K562 (cell line): ENCODE data around the gene CA6. TPM values are rescaled to one million over a fixed set of nuclear protein-coding genes. Genes with fewer than 3 reads are reported as not detected.

Source experiments
- ATAC-seq: fragments of 200-7000 bp; cut with Tn5 transposase; 3 replicates; pipeline ENCODE4 v1.9.1; 2020; ENCODE audit warnings: moderate library complexity
- BruUV-seq: library from RNA; stranded (reverse); fragments of 400-500 nt; replicated peaks from 2 replicates; lab custom pipeline; 2021; lab: Mats Ljungman, UMichigan
- CTCF ChIA-PET: fragments of 300-600 bp; formaldehyde crosslinking; extraction: SDS; loops from one replicate; lab custom pipeline; 2021; ENCODE audit warnings: low intra/inter-chr PET ratio; lab: Yijun Ruan, JAX
- POLR2A ChIA-PET: fragments of 300-600, 350-650 bp; sonication (Branson Sonifier 250); formaldehyde crosslinking; extraction: SDS; loops from one replicate; lab custom pipeline; 2021; ENCODE audit warnings: antibody characterized with exemption, inconsistent platforms; lab: Yijun Ruan, JAX
- DNase-seq, 4 experiments: peaks; one replicate each; pipeline versions ENCODE4 v3.0.0 to v3.0.0-alpha.2; 2011 to 2018; ENCODE audit warnings: low spot score in 3 of 4, mixed read lengths in 3 of 4; ENCODE audit errors: extremely low read depth in 1 of 4
- FAIRE-seq: peaks from 2 replicates; lab custom pipeline; 2011; peaks lifted over from hg19 to GRCh38; lab: Jason Lieb, UNC
- H2AFZ ChIP-seq: 2 replicates; pipeline ENCODE4 v1.6.0; 2011; ENCODE audit warnings: low read depth, low read length, control low read depth, inconsistent platforms
- H3K27ac ChIP-seq: fragments of 200-600 bp; 3 replicates; pipeline ENCODE4 v1.8.0; 2011; ENCODE audit warnings: low read depth, mild to moderate bottlenecking, control low read depth, inconsistent platforms, low read length, moderate library complexity, mixed read lengths; ENCODE audit errors: extremely low read depth
- H3K27me3 ChIP-seq, 2 experiments: fragments of 300-600 bp in 1 of 2; 2 replicates in 1 of 2; 3 replicates in 1 of 2; pipeline versions ENCODE4 v1.6.0 to v1.8.0; 2011; ENCODE audit warnings: inconsistent platforms in 2 of 2, low read length in 2 of 2, mild to moderate bottlenecking in 1 of 2, mixed read lengths in 1 of 2, moderate library complexity in 1 of 2; ENCODE audit not compliant: control insufficient read depth in 2 of 2, insufficient read depth in 2 of 2
- H3K36me3 ChIP-seq: fragments of 300-600 bp; 3 replicates; pipeline ENCODE4 v1.8.0; 2011; ENCODE audit warnings: mild to moderate bottlenecking, low read length, inconsistent platforms; ENCODE audit not compliant: control insufficient read depth, insufficient read depth
- H3K4me1 ChIP-seq, 2 experiments: fragments of 200-600 bp in 1 of 2; replicated peaks in 1 of 2; 2 replicates in 1 of 2; 3 replicates in 1 of 2; pipeline versions ENCODE4 v1.5.1 to v1.8.0; 2011; ENCODE audit warnings: inconsistent platforms in 2 of 2, low read length in 2 of 2, mild to moderate bottlenecking in 1 of 2, mixed read lengths in 1 of 2, moderate library complexity in 1 of 2; ENCODE audit not compliant: control insufficient read depth in 2 of 2, insufficient read depth in 2 of 2
- H3K4me2 ChIP-seq: 2 replicates; pipeline ENCODE4 v1.6.1; 2011; ENCODE audit warnings: low read length, control low read depth, inconsistent platforms, mixed read lengths; ENCODE audit not compliant: insufficient read depth
- H3K4me3 ChIP-seq: fragments of 200-600 bp; sonication (generic), shearing (Covaris generic); 2 replicates; pipeline ENCODE4 v1.5.1; 2016; ENCODE audit warnings: control low read depth, inconsistent platforms
- H3K79me2 ChIP-seq: fragments of 200-600 bp; 3 replicates; pipeline ENCODE4 v1.8.0; 2011; ENCODE audit warnings: low read length, inconsistent platforms; ENCODE audit not compliant: control insufficient read depth, insufficient read depth
- H3K9ac ChIP-seq, 2 experiments: 2 replicates each; pipeline versions ENCODE4 v1.6.0 to v1.6.1; 2011; ENCODE audit warnings: low read depth in 2 of 2, low read length in 2 of 2, control low read depth in 1 of 2, inconsistent platforms in 1 of 2, mild to moderate bottlenecking in 1 of 2, mixed read lengths in 1 of 2; ENCODE audit not compliant: insufficient read depth in 1 of 2
- H3K9me1 ChIP-seq: one replicate; pipeline ENCODE4 v1.6.0; 2011; ENCODE audit warnings: inconsistent platforms, mild to moderate bottlenecking, low read length, moderate library complexity; ENCODE audit not compliant: control insufficient read depth, insufficient read depth
- H3K9me3 ChIP-seq: replicated peaks from 2 replicates; pipeline ENCODE4 v1.5.1; 2011; ENCODE audit warnings: low read depth, low read length, inconsistent platforms; ENCODE audit not compliant: control insufficient read depth, insufficient read depth
- H4K20me1 ChIP-seq: replicated peaks from 2 replicates; pipeline ENCODE4 v1.6.1; 2011; ENCODE audit warnings: low read length, inconsistent platforms, mixed read lengths; ENCODE audit not compliant: control insufficient read depth, insufficient read depth
- CAMTA2 ChIP-seq: fragments of 250-450 bp; sonication (Bioruptor Pico); conservative IDR thresholded peaks from 2 replicates; pipeline ENCODE4 v1.5.1; 2022
- ETV1 ChIP-seq: fragments of 450-650 bp; conservative IDR thresholded peaks from 2 replicates; pipeline ENCODE4 v1.6.1; 2016; ENCODE audit warnings: missing genetic modification characterization, control low read depth, low read depth, missing compliant biosample characterization
- EZH2 ChIP-seq: IDR thresholded peaks from 2 replicates; pipeline ENCODE4 v1.6.1; 2012; ENCODE audit warnings: low read depth, mild to moderate bottlenecking, inconsistent platforms, low read length, borderline replicate concordance
- HDAC6 ChIP-seq: IDR thresholded peaks from 2 replicates; pipeline ENCODE4 v1.6.1; 2012; ENCODE audit warnings: low read depth, mild to moderate bottlenecking, control low read depth, inconsistent platforms, low read length, moderate library complexity
- JUNB ChIP-seq: fragments of 450-650 bp; formaldehyde crosslinking; conservative IDR thresholded peaks from 2 replicates; pipeline ENCODE4 v1.4.0; 2020; ENCODE audit warnings: mild to moderate bottlenecking
- MEIS2 ChIP-seq: fragments of 450-650 bp; IDR thresholded peaks from 2 replicates; pipeline ENCODE4 v1.6.1; 2014; ENCODE audit warnings: mild to moderate bottlenecking; ENCODE audit not compliant: partially characterized antibody
- PTBP1 ChIP-seq: fragments of 200-400 bp; formaldehyde crosslinking; IDR thresholded peaks from 2 replicates; pipeline ENCODE4 v1.6.1; 2017; ENCODE audit warnings: low read depth, low read length
- SPI1 ChIP-seq: IDR thresholded peaks from 2 replicates; pipeline ENCODE4 v1.6.1; 2011; ENCODE audit warnings: low read depth, low read length, control low read depth, borderline replicate concordance
- TARDBP ChIP-seq: fragments of 450-650 bp; IDR thresholded peaks from 2 replicates; pipeline ENCODE4 v1.6.1; 2016
- ZNF140 ChIP-seq: fragments of 250-450 bp; sonication (Bioruptor Pico); IDR thresholded peaks from 2 replicates; pipeline ENCODE4 v1.8.0; 2021; ENCODE audit warnings: moderate library complexity, mild to moderate bottlenecking, inconsistent platforms
- ZNF217 ChIP-seq: sonication (generic); formaldehyde crosslinking; IDR thresholded peaks from 2 replicates; pipeline ENCODE4 v1.8.0; 2022; ENCODE audit warnings: mild to moderate bottlenecking, missing genetic modification reagents
- WGBS: fragments of 100-300 bp; shearing (Covaris generic); methylation state at CpG from one replicate; pipeline ENCODE4 v1.1.6; 2016; ENCODE audit warnings: low coverage, mixed read lengths; ENCODE audit not compliant: insufficient coverage; ENCODE audit errors: missing lambda C conversion rate; 5-methylcytosine and 5-hydroxymethylcytosine counted together
- in situ Hi-C: fragments of 300-500 bp; cut with MboI; formaldehyde crosslinking; loops from 4 replicates; pipeline ENCODE4 v1.15.0; 2018; ENCODE audit warnings: inconsistent platforms, mixed read lengths
- intact Hi-C: fragments of 100-400 bp; cut with micrococcal nuclease; formaldehyde crosslinking; loops from 2 replicates; pipeline ENCODE4 v1.14.2; 2022
- polyA plus RNA-seq, 8 experiments: library from polyadenylated mRNA; depleted of rRNA in 4 of 8; stranded (reverse) in 5 of 8; unstranded in 3 of 8; fragments of >200 nt; fragmentation: Nextera tagmentation in 2 of 8; fragmentation: Illumina TruSeq in 1 of 8; extraction: Ambion mirVana in 2 of 8; extraction: Trizol in 1 of 8; gene quantifications; 2 replicates each; pipeline versions ENCODE4 v1.2.1 to v1.2.3, GENCODE V29; 2011 to 2014; ENCODE audit warnings: inconsistent platforms in 1 of 8, missing spikeins in 1 of 8
- total RNA-seq, 7 experiments: library from RNA; depleted of rRNA in 6 of 7; stranded (reverse); fragments of >200 nt in 6 of 7; fragmentation: Illumina TruSeq in 2 of 7; extraction: Trizol in 2 of 7; gene quantifications; 2 replicates each; pipeline versions ENCODE4 v1.2.1 to v1.2.3, GENCODE V29; 2011 to 2021; ENCODE audit warnings: low replicate concordance in 1 of 7
- TF ChIP-seq, protein P1 (sequence below), 2 experiments: IDR thresholded peaks in 1 of 2; conservative IDR thresholded peaks in 1 of 2; 2 replicates each; pipeline ENCODE4 v1.6.1; 2016; ENCODE audit warnings: low read depth in 2 of 2, mild to moderate bottlenecking in 1 of 2, missing compliant biosample characterization in 1 of 2, missing genetic modification characterization in 1 of 2, moderate library complexity in 1 of 2
- TF ChIP-seq, protein P2 (sequence below): fragments of 450-650 bp; IDR thresholded peaks from 2 replicates; pipeline ENCODE4 v1.6.1; 2016

The CA6 gene
- total and polyA plus RNA-seq, 9 of the 15 experiments (the other 6 are each of a cell fraction or from before 2014, with no cell fraction given) = not detected

DNA sequence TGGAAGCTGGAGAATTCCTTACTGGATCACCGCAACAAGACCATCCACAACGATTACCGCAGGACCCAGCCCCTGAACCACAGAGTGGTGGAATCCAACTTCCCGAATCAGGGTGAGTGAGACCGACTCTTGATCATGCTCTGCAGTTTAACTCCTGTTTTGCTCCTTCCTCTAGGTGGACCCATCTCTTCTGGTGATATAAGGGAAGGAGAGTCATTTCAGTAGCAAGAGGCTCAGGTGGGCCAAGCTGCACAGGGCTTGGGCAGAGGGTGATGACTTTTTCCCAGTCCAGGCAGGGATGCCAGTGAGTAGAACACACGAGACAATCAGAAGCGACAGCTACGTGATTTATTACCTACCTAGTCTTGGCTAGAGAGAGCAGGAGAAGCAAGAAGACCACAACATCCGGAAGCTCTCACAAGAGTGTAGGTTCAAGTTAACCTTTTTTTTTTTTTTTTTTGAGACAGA lies 25.2 kb downstream of the CA6 start:
- CTCF ChIA-PET = interaction anchor here (0.6 kb wide), 1 partner anchor 8 kb away, joined by 3 read pairs; no protein-coding TSS in a partner anchor

More for the DNA sequence above, 25.2 kb downstream of the CA6 start:
- no peak for FAIRE-seq
- intact Hi-C loops (no loop called here), in situ Hi-C loops (no loop called here)
- POLR2A ChIA-PET = no interaction called here
- Histone ChIP-seq H3K27ac (no peak overlapping the region), H3K4me3 (no peak overlapping the region), H3K79me2 (no peaks in the 10 kb centered on the region), H2AFZ (no peak overlapping the region), H3K9me3 (no peaks in the 10 kb centered on the region), H3K4me2 (no peak overlapping the region), H4K20me1 (no peaks in the 10 kb centered on the region), H3K9me1 (no peaks in the 10 kb centered on the region), H3K9ac (no peak overlapping the region), H3K36me3 (no peaks in the 10 kb centered on the region), H3K4me1 (no peaks in the 10 kb centered on the region), H3K27me3 (peaks cover 42 to 77% of the 10 kb centered on the region in 2 experiments)
- WGBS = 2% methylated on average over 9 of the region's 9 CpGs
- DNase-seq = no peak
- BruUV-seq = no TSS peak
- TF ChIP-seq JUNB (no peak), ETV1 (peak; percentile 83), ZNF140 (CRISPR knock-in tag) (no peak), PTBP1 (no peak), CAMTA2 (CRISPR knock-in tag) (no peak), EZH2 (0 out of 2 replicates have a peak, but pooled peaks have one; percentile 60), HDAC6 (no peak), SPI1 (no peak), TARDBP (no peak), ZNF217 (CRISPR knock-in tag) (no peak), MEIS2 (peak; percentile 93)
- TF ChIP-seq, protein P1, sequence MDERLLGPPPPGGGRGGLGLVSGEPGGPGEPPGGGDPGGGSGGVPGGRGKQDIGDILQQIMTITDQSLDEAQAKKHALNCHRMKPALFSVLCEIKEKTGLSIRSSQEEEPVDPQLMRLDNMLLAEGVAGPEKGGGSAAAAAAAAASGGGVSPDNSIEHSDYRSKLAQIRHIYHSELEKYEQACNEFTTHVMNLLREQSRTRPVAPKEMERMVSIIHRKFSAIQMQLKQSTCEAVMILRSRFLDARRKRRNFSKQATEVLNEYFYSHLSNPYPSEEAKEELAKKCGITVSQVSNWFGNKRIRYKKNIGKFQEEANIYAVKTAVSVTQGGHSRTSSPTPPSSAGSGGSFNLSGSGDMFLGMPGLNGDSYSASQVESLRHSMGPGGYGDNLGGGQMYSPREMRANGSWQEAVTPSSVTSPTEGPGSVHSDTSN (CRISPR knock-in tag; IDR thresholded peaks at IDR 0.05; ENCODE audit: low read depth) = no peak
- TF ChIP-seq, protein P1 (tag; conservative IDR thresholded peaks at IDR 0.05; ENCODE audit: low read depth) = peak; percentile 84
- TF ChIP-seq, protein P2, sequence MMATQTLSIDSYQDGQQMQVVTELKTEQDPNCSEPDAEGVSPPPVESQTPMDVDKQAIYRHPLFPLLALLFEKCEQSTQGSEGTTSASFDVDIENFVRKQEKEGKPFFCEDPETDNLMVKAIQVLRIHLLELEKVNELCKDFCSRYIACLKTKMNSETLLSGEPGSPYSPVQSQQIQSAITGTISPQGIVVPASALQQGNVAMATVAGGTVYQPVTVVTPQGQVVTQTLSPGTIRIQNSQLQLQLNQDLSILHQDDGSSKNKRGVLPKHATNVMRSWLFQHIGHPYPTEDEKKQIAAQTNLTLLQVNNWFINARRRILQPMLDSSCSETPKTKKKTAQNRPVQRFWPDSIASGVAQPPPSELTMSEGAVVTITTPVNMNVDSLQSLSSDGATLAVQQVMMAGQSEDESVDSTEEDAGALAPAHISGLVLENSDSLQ = peak; percentile 92
- ATAC-seq = peak; percentile 52
